Activated CD4-positive, alpha-beta T cell treated with anti-CD3 and anti-CD28 coated beads for 48 hours (primary cell): ENCODE results near the gene MTUS2.

Experiments used
- DNase-seq: peaks from one replicate; pipeline ENCODE4 v3.0.0-alpha.2; 2020

Gene MTUS2

GRCh38 chr13:28859717-28860116 lies 39.6 kb downstream of the MTUS2 start:
- DNase-seq, result no peak

- DNase-seq, result no peak
Measured at GRCh38 chr13:28864544-28864943, 44.4 kb downstream of the MTUS2 start.

- DNase-seq, result no peak
Measured at GRCh38 chr13:28865149-28865744, 45.1 kb downstream of the MTUS2 start.

GRCh38 chr13:28865951-28866350 lies 45.8 kb downstream of the MTUS2 start:
- no peak for DNase-seq

GRCh38 chr13:28866932-28867331 lies 46.8 kb downstream of the MTUS2 start:
- DNase-seq, result no peak

- no peak for DNase-seq
Measured at GRCh38 chr13:28867564-28867963, 47.4 kb downstream of the MTUS2 start.

- DNase-seq, result no peak
Measured at GRCh38 chr13:28872427-28873176, 52.5 kb downstream of the MTUS2 start.

GRCh38 chr13:28875846-28876615 lies 55.9 kb downstream of the MTUS2 start:
- DNase-seq, result no peak

- no peak for DNase-seq
Measured at GRCh38 chr13:28877408-28877807, 57.3 kb downstream of the MTUS2 start.

- no peak for DNase-seq
Measured at GRCh38 chr13:28885181-28885580, 65.0 kb downstream of the MTUS2 start.

GRCh38 chr13:28889086-28889732 lies 69.1 kb downstream of the MTUS2 start:
- no peak for DNase-seq

- DNase-seq, result no peak
Measured at GRCh38 chr13:28890712-28891111, 70.6 kb downstream of the MTUS2 start.

GRCh38 chr13:28918030-28918429 lies 97.9 kb downstream of the MTUS2 start:
- no peak for DNase-seq

- no peak for DNase-seq
Measured at GRCh38 chr13:28922341-28922740, 102.2 kb downstream of the MTUS2 start.

GRCh38 chr13:28935104-28935503 lies 115.0 kb downstream of the MTUS2 start:
- no peak for DNase-seq

- DNase-seq, result no peak
Measured at GRCh38 chr13:28942906-28943305, 122.8 kb downstream of the MTUS2 start.

GRCh38 chr13:28953714-28954418 lies 133.7 kb downstream of the MTUS2 start:
- no peak for DNase-seq

GRCh38 chr13:28954419-28954725 lies 134.2 kb downstream of the MTUS2 start:
- DNase-seq, result no peak

GRCh38 chr13:28954810-28955209 lies 134.7 kb downstream of the MTUS2 start:
- DNase-seq, result no peak

GRCh38 chr13:28955264-28955966 lies 135.3 kb downstream of the MTUS2 start:
- no peak for DNase-seq

GRCh38 chr13:28958018-28958417 lies 137.9 kb downstream of the MTUS2 start:
- DNase-seq, result no peak

GRCh38 chr13:28958441-28958840 lies 138.3 kb downstream of the MTUS2 start:
- DNase-seq, result no peak
